T-cell (primary cell): ENCODE results near the gene TUBGCP6. TPM values are rescaled to one million over a fixed set of nuclear protein-coding genes. Genes with fewer than 3 reads are reported as not detected.

ENCODE experiments used
- ATAC-seq, 4 experiments: fragments of 200-7000 bp in 3 of 4; fragments of 150-1000 bp in 1 of 4; cut with Tn5 transposase; replicated peaks in 1 of 4; 1 replicate in 3 of 4; 2 replicates in 1 of 4; pipeline ENCODE4 v1.10.0; 2021; ENCODE audit warnings: moderate library complexity in 3 of 4, mild to moderate bottlenecking in 2 of 4, moderate number of reproducible peaks in 1 of 4
- CTCF ChIA-PET, 2 donors: fragments of 300-600 bp; sonication (Branson Sonifier 250); formaldehyde crosslinking; loops; one replicate each; lab custom pipeline; 2022; ENCODE audit warnings: antibody characterized with exemption in 2 of 2; lab: Charles Lee
- POLR2A ChIA-PET, 2 donors: fragments of 300-600 bp; sonication (Branson Sonifier 250); formaldehyde crosslinking; loops; one replicate each; lab custom pipeline; 2022; ENCODE audit warnings: antibody characterized with exemption in 2 of 2; lab: Charles Lee
- DNase-seq, 35 experiments: peaks; one replicate each; pipeline versions ENCODE4 v3.0.0 to v3.0.0-alpha.2; 2013 to 2023
- H3K27ac ChIP-seq: one replicate; pipeline ENCODE4 v1.5.1; 2013; ENCODE audit warnings: low read length
- H3K27me3 ChIP-seq, 2 experiments: replicated peaks in 1 of 2; 1 replicate in 1 of 2; 2 replicates in 1 of 2; pipeline versions ENCODE4 v1.6.1 to v1.7.0; 2013; ENCODE audit warnings: low read length in 1 of 2, mixed read lengths in 1 of 2; ENCODE audit not compliant: control insufficient read depth in 2 of 2, insufficient read depth in 2 of 2; ENCODE audit errors: extremely low read depth in 1 of 2
- H3K36me3 ChIP-seq, 2 donors: 1 replicate in 1 of 2; 2 replicates in 1 of 2; pipeline versions ENCODE4 v1.6.1 to v1.7.0; 2013; ENCODE audit warnings: low read length in 1 of 2; ENCODE audit not compliant: control insufficient read depth in 2 of 2, insufficient read depth in 1 of 2; ENCODE audit errors: extremely low read depth in 1 of 2
- H3K4me1 ChIP-seq, 2 experiments: 1 replicate in 1 of 2; 2 replicates in 1 of 2; pipeline versions ENCODE4 v1.6.1 to v1.7.0; 2013; ENCODE audit warnings: low read length in 2 of 2, mixed read lengths in 1 of 2; ENCODE audit not compliant: insufficient read depth in 2 of 2, control insufficient read depth in 1 of 2; ENCODE audit errors: extremely low read depth in 1 of 2
- H3K4me3 ChIP-seq, 2 donors: 1 replicate in 1 of 2; 2 replicates in 1 of 2; pipeline versions ENCODE4 v1.5.1 to v1.7.0; 2013; ENCODE audit warnings: mild to moderate bottlenecking in 2 of 2, low read length in 1 of 2, moderate library complexity in 1 of 2; ENCODE audit not compliant: control insufficient read depth in 1 of 2; ENCODE audit errors: extremely low read depth in 1 of 2
- H3K9me3 ChIP-seq: 2 replicates; pipeline ENCODE4 v1.7.0; 2013
- H3K27ac Mint-ChIP-seq, 2 donors: one replicate each; pipeline ENCODE4 v1.8.0; 2020 to 2021; ENCODE audit warnings: mild to moderate bottlenecking in 2 of 2, mixed read lengths in 2 of 2
- H3K27me3 Mint-ChIP-seq, 2 donors: one replicate each; pipeline ENCODE4 v1.8.0; 2021 to 2022; ENCODE audit warnings: mixed read lengths in 2 of 2
- H3K36me3 Mint-ChIP-seq: one replicate; pipeline ENCODE4 v1.8.0; 2021; ENCODE audit warnings: mixed read lengths
- H3K4me1 Mint-ChIP-seq, 3 donors: one replicate each; pipeline ENCODE4 v1.8.0; 2020 to 2022; ENCODE audit warnings: mixed read lengths in 3 of 3, mild to moderate bottlenecking in 1 of 3
- H3K4me3 Mint-ChIP-seq, 3 donors: one replicate each; pipeline ENCODE4 v1.8.0; 2020 to 2022; ENCODE audit warnings: mild to moderate bottlenecking in 3 of 3, mixed read lengths in 3 of 3, moderate library complexity in 3 of 3
- H3K9me3 Mint-ChIP-seq, 3 donors: one replicate each; pipeline ENCODE4 v1.8.0; 2020 to 2022; ENCODE audit warnings: mixed read lengths in 3 of 3
- WGBS: methylation state at CpG from one replicate; pipeline ENCODE4 v1.1.5; 2013; ENCODE audit warnings: missing lambda C conversion rate; ENCODE audit not compliant: insufficient coverage; 5-methylcytosine and 5-hydroxymethylcytosine counted together
- total RNA-seq, 35 experiments: library from RNA in 6 of 35; stranded (reverse) in 6 of 35; fragments of 120-200 nt in 1 of 35; gene quantifications; one replicate each; pipeline versions ENCODE4 v1.2.1 to v1.2.4 and lab custom pipeline; 2013 to 2026

TUBGCP6 gene
- total RNA-seq, 5 donors from 2014 or later (not counting 1 experiment from before 2014, with no cell fraction given), result 129 to 144 (median 132) TPM

GRCh38 chr22:50266994-50267393 is 22.2 kb upstream of the TUBGCP6 start:
- no peak overlapping the region for H3K4me3 ChIP-seq
- no peak overlapping the region for H3K27ac ChIP-seq
- ChIA-PET CTCF (no interaction called here), POLR2A (no interaction called here)
- 90% methylated on average over 28 of the region's 37 CpGs for WGBS
- Mint-ChIP-seq H3K9me3 (no peaks in the 10 kb centered on the region), H3K4me3 (no peak overlapping the region), H3K27me3 (peaks cover 5 to 16% of the 10 kb centered on the region in 2 donors), H3K36me3 (no peaks in the 10 kb centered on the region), H3K4me1 (peaks cover 12 to 23% (median 17%) of the 10 kb centered on the region in 3 donors), H3K27ac (no peak overlapping the region)
- peaks cover 0 to 37% of the 10 kb centered on the region in 2 experiments for H3K27me3 ChIP-seq
- peaks cover 2 to 43% of the 10 kb centered on the region in 2 experiments for H3K4me1 ChIP-seq
- ATAC-seq, result no peak
- no peaks in the 10 kb centered on the region for H3K36me3 ChIP-seq
- no peaks in the 10 kb centered on the region for H3K9me3 ChIP-seq
- no peak for DNase-seq

GRCh38 chr22:50264946-50265669 is 20.3 kb upstream of the TUBGCP6 start:
- peaks cover 0 to 38% of the 10 kb centered on the region in 2 experiments for H3K4me1 ChIP-seq
- peaks cover 12 to 17% (median 15%) of the 10 kb centered on the region in 3 donors for H3K4me1 Mint-ChIP-seq
- 84% methylated on average over 6 of the region's 15 CpGs for WGBS
- H3K9me3 Mint-ChIP-seq, result no peaks in the 10 kb centered on the region
- no peak overlapping the region for H3K4me3 Mint-ChIP-seq
- DNase-seq, result no peak
- ChIA-PET CTCF (interaction anchor here in 1 of 2 donors (1.2 kb wide), 1 partner anchor 13 kb away, joined by 3 read pairs; no protein-coding TSS in a partner anchor), POLR2A (no interaction called here)
- H3K27me3 ChIP-seq, result peaks cover 0 to 39% of the 10 kb centered on the region in 2 experiments
- no peaks in the 10 kb centered on the region for H3K36me3 Mint-ChIP-seq
- ATAC-seq, result no peak
- H3K27me3 Mint-ChIP-seq, result peaks cover 6 to 17% of the 10 kb centered on the region in 2 donors
- no peaks in the 10 kb centered on the region for H3K36me3 ChIP-seq
- no peak overlapping the region for H3K27ac Mint-ChIP-seq
- no peak overlapping the region for H3K27ac ChIP-seq
- H3K9me3 ChIP-seq, result no peaks in the 10 kb centered on the region
- no peak overlapping the region for H3K4me3 ChIP-seq

GRCh38 chr22:50264104-50264745 is 19.4 kb upstream of the TUBGCP6 start:
- no peak overlapping the region for H3K27ac Mint-ChIP-seq
- H3K27me3 ChIP-seq, result peaks cover 0 to 39% of the 10 kb centered on the region in 2 experiments
- no peaks in the 10 kb centered on the region for H3K36me3 Mint-ChIP-seq
- DNase-seq (no peak), ATAC-seq (no peak)
- no peaks in the 10 kb centered on the region for H3K9me3 ChIP-seq
- peaks cover 11 to 15% (median 12%) of the 10 kb centered on the region in 3 donors for H3K4me1 Mint-ChIP-seq
- no peaks in the 10 kb centered on the region for H3K9me3 Mint-ChIP-seq
- no peak overlapping the region for H3K27ac ChIP-seq
- H3K4me3 ChIP-seq, result no peak overlapping the region
- H3K36me3 ChIP-seq, result no peaks in the 10 kb centered on the region
- ChIA-PET CTCF (no interaction called here), POLR2A (no interaction called here)
- no peak overlapping the region for H3K4me3 Mint-ChIP-seq
- 81% methylated on average over 15 of the region's 15 CpGs for WGBS
- peaks cover 0 to 31% of the 10 kb centered on the region in 2 experiments for H3K4me1 ChIP-seq
- peaks cover 6 to 21% of the 10 kb centered on the region in 2 donors for H3K27me3 Mint-ChIP-seq

GRCh38 chr22:50262973-50263617 is 18.3 kb upstream of the TUBGCP6 start:
- 72% methylated on average over 4 of the region's 9 CpGs for WGBS
- ChIA-PET CTCF (no interaction called here), POLR2A (no interaction called here)
- H3K27me3 ChIP-seq, result peaks cover 0 to 42% of the 10 kb centered on the region in 2 experiments
- Mint-ChIP-seq H3K9me3 (no peaks in the 10 kb centered on the region), H3K4me1 (peaks cover 6 to 8% (median 7%) of the 10 kb centered on the region in 3 donors), H3K27ac (no peak overlapping the region), H3K36me3 (no peaks in the 10 kb centered on the region), H3K4me3 (no peak overlapping the region), H3K27me3 (peaks cover 14 to 30% of the 10 kb centered on the region in 2 donors)
- ATAC-seq (no peak), DNase-seq (no peak)
- no peaks in the 10 kb centered on the region for H3K9me3 ChIP-seq
- H3K4me3 ChIP-seq, result no peak overlapping the region
- H3K4me1 ChIP-seq, result peaks cover 0 to 21% of the 10 kb centered on the region in 2 experiments
- H3K27ac ChIP-seq, result no peak overlapping the region
- H3K36me3 ChIP-seq, result no peaks in the 10 kb centered on the region

DNA sequence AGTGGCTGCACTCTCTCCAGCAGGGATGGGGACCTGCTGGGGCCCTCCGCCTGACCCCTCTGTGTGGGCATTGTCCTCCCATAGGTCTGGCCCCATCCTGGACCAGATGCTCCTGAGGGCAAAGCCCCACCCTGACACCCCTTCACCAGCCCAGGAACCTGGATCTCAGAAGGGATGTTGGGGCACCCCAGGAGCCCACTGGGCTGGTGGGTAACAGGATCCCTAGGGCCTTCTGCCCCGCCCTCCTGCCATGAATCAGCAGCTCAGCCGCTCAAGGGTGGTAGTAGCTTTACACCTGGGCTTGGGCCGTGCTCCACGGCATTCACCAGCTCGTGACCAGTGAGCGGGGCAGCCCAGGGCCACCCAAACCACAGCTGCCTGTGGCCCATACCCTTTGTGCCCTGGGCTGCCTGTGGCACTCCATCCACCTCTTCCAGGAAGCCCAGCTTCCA is 17.7 kb upstream of the TUBGCP6 start:
- H3K4me3 ChIP-seq, result no peak overlapping the region
- ChIA-PET POLR2A (no interaction called here), CTCF (interaction anchor here in 1 of 2 donors (1.5 kb wide), 1 partner anchor 10 kb away, joined by 4 read pairs; no protein-coding TSS in a partner anchor)
- WGBS, result 37% methylated on average over 7 of the region's 7 CpGs
- H3K27ac ChIP-seq, result no peak overlapping the region
- Mint-ChIP-seq H3K4me1 (peaks cover 6 to 7% (median 7%) of the 10 kb centered on the region in 3 donors), H3K27me3 (peaks cover 14 to 31% of the 10 kb centered on the region in 2 donors), H3K27ac (no peak overlapping the region), H3K36me3 (no peaks in the 10 kb centered on the region), H3K9me3 (no peaks in the 10 kb centered on the region), H3K4me3 (peak overlapping the region; percentile 41 to 75 (median 47))
- ATAC-seq (no peak), DNase-seq (no peak)
- H3K9me3 ChIP-seq, result no peaks in the 10 kb centered on the region
- no peaks in the 10 kb centered on the region for H3K36me3 ChIP-seq
- H3K4me1 ChIP-seq, result peaks cover 0 to 18% of the 10 kb centered on the region in 2 experiments
- peaks cover 0 to 42% of the 10 kb centered on the region in 2 experiments for H3K27me3 ChIP-seq
